Suprapubic skin (tissue), 4 donors: ENCODE measurements around the gene ENO4. TPM values are rescaled to one million over a fixed set of nuclear protein-coding genes. Genes with fewer than 3 reads are reported as not detected.

ENCODE experiments used
- DNase-seq, 2 donors: peaks; one replicate each; pipeline ENCODE4 v3.0.0-alpha.2; 2019; ENCODE audit warnings: low spot score in 2 of 2
- H3K27ac ChIP-seq: fragments of 200-600 bp; sonication (generic); one replicate; pipeline ENCODE4 v1.5.1; 2019
- H3K27me3 ChIP-seq: fragments of 200-600 bp; sonication (generic); one replicate; pipeline ENCODE4 v1.5.1; 2019
- H3K36me3 ChIP-seq: fragments of 200-600 bp; sonication (generic); one replicate; pipeline ENCODE4 v1.5.1; 2019
- H3K4me1 ChIP-seq: fragments of 200-600 bp; sonication (generic); one replicate; pipeline ENCODE4 v1.5.1; 2019
- H3K4me3 ChIP-seq: fragments of 200-600 bp; sonication (generic); one replicate; pipeline ENCODE4 v1.5.1; 2019; ENCODE audit warnings: mild to moderate bottlenecking
- H3K9me3 ChIP-seq: fragments of 200-600 bp; sonication (generic); one replicate; pipeline ENCODE4 v1.5.1; 2019
- CTCF ChIP-seq, 2 donors: fragments of 200-600 bp in 1 of 2; fragments of 450-650 bp in 1 of 2; sonication (generic) in 1 of 2; IDR thresholded peaks; one replicate each; pipeline ENCODE4 v1.5.1; 2016 to 2019; ENCODE audit warnings: antibody characterized with exemption in 2 of 2, mild to moderate bottlenecking in 1 of 2, moderate library complexity in 1 of 2
- EP300 ChIP-seq: sonication (generic); formaldehyde crosslinking; IDR thresholded peaks from one replicate; pipeline ENCODE4 v1.6.1; 2017; ENCODE audit warnings: antibody characterized with exemption
- POLR2A ChIP-seq, 2 donors: fragments of 450-650 bp; IDR thresholded peaks; one replicate each; pipeline ENCODE4 v1.6.1; 2017; ENCODE audit warnings: antibody characterized with exemption in 2 of 2, mild to moderate bottlenecking in 2 of 2, moderate library complexity in 2 of 2
- POLR2AphosphoS5 ChIP-seq, 3 donors: sonication (generic); formaldehyde crosslinking; IDR thresholded peaks; one replicate each; pipeline ENCODE4 v1.6.1; 2017; ENCODE audit warnings: antibody characterized with exemption in 3 of 3
- WGBS: methylation state at CpG from one replicate; pipeline ENCODE4 v1.1.5; 2018; 5-methylcytosine and 5-hydroxymethylcytosine counted together
- total RNA-seq, 4 donors: library from RNA; depleted of rRNA; stranded (reverse); fragments of >200 nt; gene quantifications; one replicate each; pipeline ENCODE4 v1.1.0, GENCODE V29; 2016

Gene ENO4
- total RNA-seq, 4 donors from 2014 or later, result 0.56 TPM; not detected in 3

- H3K36me3 ChIP-seq, result no peaks in the 10 kb centered on the region
- no peak overlapping the region for H3K27ac ChIP-seq
- DNase-seq, result no peak
- no peaks in the 10 kb centered on the region for H3K9me3 ChIP-seq
- WGBS, result 88% methylated on average over 19 of the region's 19 CpGs
- H3K4me3 ChIP-seq, result no peak overlapping the region
- TF ChIP-seq POLR2AphosphoS5 (IDR thresholded peaks at IDR 0.05) (no peak), EP300 (no peak), POLR2A (IDR thresholded peaks at IDR 0.05) (no peak), CTCF (IDR thresholded peaks at IDR 0.05) (no peak)
- H3K4me1 ChIP-seq, result no peaks in the 10 kb centered on the region
- H3K27me3 ChIP-seq, result peaks cover 32% of the 10 kb centered on the region
Measured at GRCh38 chr10:116802876-116803275, 46.4 kb upstream of the ENO4 start.

- no peak for DNase-seq
- peaks cover 27% of the 10 kb centered on the region for H3K27me3 ChIP-seq
- no peaks in the 10 kb centered on the region for H3K4me1 ChIP-seq
- H3K4me3 ChIP-seq, result no peak overlapping the region
- no peak overlapping the region for H3K27ac ChIP-seq
- TF ChIP-seq POLR2AphosphoS5 (IDR thresholded peaks at IDR 0.05) (no peak), EP300 (no peak), CTCF (IDR thresholded peaks at IDR 0.05) (no peak), POLR2A (IDR thresholded peaks at IDR 0.05) (no peak)
- H3K9me3 ChIP-seq, result no peaks in the 10 kb centered on the region
- 66% methylated on average over 22 of the region's 22 CpGs for WGBS
- no peaks in the 10 kb centered on the region for H3K36me3 ChIP-seq
Measured at GRCh38 chr10:116803451-116804249, 45.6 kb upstream of the ENO4 start.

GRCh38 chr10:116808706-116809105 lies 40.6 kb upstream of the ENO4 start:
- Histone ChIP-seq H3K4me3 (no peak overlapping the region), H3K4me1 (no peaks in the 10 kb centered on the region), H3K27ac (no peak overlapping the region), H3K36me3 (no peaks in the 10 kb centered on the region), H3K27me3 (peaks cover 46% of the 10 kb centered on the region), H3K9me3 (no peaks in the 10 kb centered on the region)
- no peak for TF ChIP-seq POLR2AphosphoS5 (IDR thresholded peaks at IDR 0.05)
- no peak for TF ChIP-seq EP300
- TF ChIP-seq POLR2A (IDR thresholded peaks at IDR 0.05), result no peak
- DNase-seq, result no peak
- 97% methylated on average over 11 of the region's 13 CpGs for WGBS

GRCh38 chr10:116809483-116810119 lies 39.7 kb upstream of the ENO4 start:
- Histone ChIP-seq H3K27ac (no peak overlapping the region), H3K27me3 (peaks cover 41% of the 10 kb centered on the region), H3K4me1 (no peaks in the 10 kb centered on the region), H3K36me3 (no peaks in the 10 kb centered on the region), H3K9me3 (no peaks in the 10 kb centered on the region), H3K4me3 (no peak overlapping the region)
- DNase-seq, result no peak
- peak in 1 of 2 donors; percentile 36 for TF ChIP-seq CTCF (IDR thresholded peaks at IDR 0.05)
- TF ChIP-seq EP300, result no peak
- 48% methylated on average over 20 of the region's 20 CpGs for WGBS

GRCh38 chr10:116810120-116810500 lies 39.2 kb upstream of the ENO4 start:
- H3K36me3 ChIP-seq, result no peaks in the 10 kb centered on the region
- WGBS, result 75% methylated on average over 10 of the region's 10 CpGs
- TF ChIP-seq CTCF (IDR thresholded peaks at IDR 0.05), result no peak
- TF ChIP-seq POLR2A (IDR thresholded peaks at IDR 0.05), result no peak
- TF ChIP-seq POLR2AphosphoS5 (IDR thresholded peaks at IDR 0.05), result no peak
- TF ChIP-seq EP300, result no peak
- H3K4me1 ChIP-seq, result no peaks in the 10 kb centered on the region
- peaks cover 41% of the 10 kb centered on the region for H3K27me3 ChIP-seq
- H3K4me3 ChIP-seq, result no peak overlapping the region
- H3K9me3 ChIP-seq, result no peaks in the 10 kb centered on the region
- DNase-seq, result no peak
- H3K27ac ChIP-seq, result no peak overlapping the region
